ENCODE measurements around the gene RAB40C. TPM values are rescaled to one million over a fixed set of nuclear protein-coding genes. Genes with fewer than 3 reads are reported as not detected.

The RAB40C gene
- total and polyA plus RNA-seq, 7 donors = 16.8 to 41.2 (median 28.8) TPM

- intact Hi-C loops (cut with DNase I) = loop anchor here (2.0 kb wide), 1 partner anchor 49 kb away; no protein-coding TSS in a partner anchor
- H3K4me1 ChIP-seq = peaks cover 0 to 40% (median 32%) of the 10 kb centered on the region in 4 donors
- WGBS, 2 donors = 14 to 17% methylated on average over 53 of the region's 53 CpGs
- H3K27me3 ChIP-seq = peaks cover 0 to 4% (median 0%) of the 10 kb centered on the region in 3 donors
- peak overlapping the region; percentile 64 to 98 (median 81) for H3K4me3 ChIP-seq
- H3K36me3 ChIP-seq = peaks cover 0 to 21% (median 12%) of the 10 kb centered on the region in 4 donors
- TF ChIP-seq POLR2AphosphoS5 (IDR thresholded peaks at IDR 0.05) (no peak), POLR2A (IDR thresholded peaks at IDR 0.05) (no peak), EP300 (IDR thresholded peaks at IDR 0.05) (no peak), CTCF (IDR thresholded peaks at IDR 0.05) (no peak)
- DNase-seq = peak; percentile 97
- peak overlapping the region; percentile 89 to 99 (median 97) for H3K27ac ChIP-seq
- no peaks in the 10 kb centered on the region for H3K9me3 ChIP-seq
Measured at GRCh38 chr16:637081-638018, 47.5 kb downstream of the RAB40C start.

GRCh38 chr16:638034-638543 is 48.2 kb downstream of the RAB40C start:
- Histone ChIP-seq H3K27me3 (no peaks in the 10 kb centered on the region), H3K36me3 (peaks cover 0 to 16% (median 12%) of the 10 kb centered on the region in 4 donors), H3K4me3 (no peak overlapping the region), H3K4me1 (peaks cover 0 to 47% (median 39%) of the 10 kb centered on the region in 4 donors), H3K27ac (peak overlapping the region; percentile 75 to 99 (median 94)), H3K9me3 (no peaks in the 10 kb centered on the region)
- no peak for DNase-seq
- 87 to 89% methylated on average over 15 of the region's 15 CpGs for WGBS, 2 donors
- intact Hi-C loops (cut with DNase I) = no loop called here
- TF ChIP-seq POLR2A (IDR thresholded peaks at IDR 0.05) = no peak
- no peak for TF ChIP-seq EP300 (IDR thresholded peaks at IDR 0.05)

GRCh38 chr16:638836-639235 is 49.0 kb downstream of the RAB40C start:
- intact Hi-C loops (cut with DNase I) = no loop called here
- H3K27ac ChIP-seq = no peak overlapping the region
- no peaks in the 10 kb centered on the region for H3K27me3 ChIP-seq
- H3K4me3 ChIP-seq = no peak overlapping the region
- no peaks in the 10 kb centered on the region for H3K9me3 ChIP-seq
- TF ChIP-seq POLR2A (IDR thresholded peaks at IDR 0.05) (no peak), EP300 (IDR thresholded peaks at IDR 0.05) (no peak), CTCF (IDR thresholded peaks at IDR 0.05) (no peak), POLR2AphosphoS5 (IDR thresholded peaks at IDR 0.05) (no peak)
- WGBS, 2 donors = 85 to 86% methylated on average over 9 of the region's 9 CpGs
- no peak for DNase-seq
- peaks cover 0 to 54% (median 42%) of the 10 kb centered on the region in 4 donors for H3K4me1 ChIP-seq
- peaks cover 0 to 8% (median 6%) of the 10 kb centered on the region in 4 donors for H3K36me3 ChIP-seq

GRCh38 chr16:640614-641013 is 50.7 kb downstream of the RAB40C start:
- no peaks in the 10 kb centered on the region for H3K27me3 ChIP-seq
- 78 to 95% methylated on average over 5 of the region's 5 CpGs for WGBS, 2 donors
- no peak for DNase-seq
- TF ChIP-seq POLR2AphosphoS5 (IDR thresholded peaks at IDR 0.05) = no peak
- no peak for TF ChIP-seq POLR2A (IDR thresholded peaks at IDR 0.05)
- TF ChIP-seq CTCF (IDR thresholded peaks at IDR 0.05) = no peak
- TF ChIP-seq EP300 (IDR thresholded peaks at IDR 0.05) = no peak
- peaks cover 0 to 41% (median 31%) of the 10 kb centered on the region in 4 donors for H3K4me1 ChIP-seq
- H3K36me3 ChIP-seq = no peaks in the 10 kb centered on the region
- no peaks in the 10 kb centered on the region for H3K9me3 ChIP-seq
- peak overlapping the region in 1 of 4 donors; percentile 90 for H3K4me3 ChIP-seq
- peak overlapping the region; percentile 81 to 91 (median 90) for H3K27ac ChIP-seq
- intact Hi-C loops (cut with DNase I) = no loop called here

All from sigmoid colon (tissue), 7 donors.